ENCODE data around the gene PTH2R.
"Not testable (repeated sequence)": the region's sequence is repeated elsewhere in the genome, so short reads cannot be mapped to it uniquely, and the experiment has no call there.

The PTH2R gene

DNA sequence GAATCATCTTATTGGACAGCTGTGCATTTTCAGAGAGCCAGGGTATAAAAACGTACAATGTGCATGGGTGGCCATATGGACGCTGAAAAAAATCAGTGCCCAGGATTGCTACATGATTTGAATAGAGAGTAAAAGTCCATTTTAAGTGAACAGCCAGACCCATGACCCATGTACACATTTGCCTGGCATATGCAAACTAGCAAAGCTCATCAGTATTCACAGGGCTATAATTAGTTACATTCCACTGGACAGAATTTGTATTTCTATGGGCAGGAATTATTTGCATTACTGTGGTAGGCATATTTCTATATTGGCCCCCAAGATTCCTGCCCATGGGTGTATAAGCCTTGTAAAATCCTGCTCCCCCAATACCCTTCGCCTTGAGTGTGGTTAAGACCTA is 78.8 kb downstream of the PTH2R start:
- DNase-seq (ENCODE audit: low spot score), result no peak

- no peak for DNase-seq (ENCODE audit: low spot score)
These were observed 82.3 kb downstream of the PTH2R start for GRCh38 chr2:208488686-208489564.

DNA sequence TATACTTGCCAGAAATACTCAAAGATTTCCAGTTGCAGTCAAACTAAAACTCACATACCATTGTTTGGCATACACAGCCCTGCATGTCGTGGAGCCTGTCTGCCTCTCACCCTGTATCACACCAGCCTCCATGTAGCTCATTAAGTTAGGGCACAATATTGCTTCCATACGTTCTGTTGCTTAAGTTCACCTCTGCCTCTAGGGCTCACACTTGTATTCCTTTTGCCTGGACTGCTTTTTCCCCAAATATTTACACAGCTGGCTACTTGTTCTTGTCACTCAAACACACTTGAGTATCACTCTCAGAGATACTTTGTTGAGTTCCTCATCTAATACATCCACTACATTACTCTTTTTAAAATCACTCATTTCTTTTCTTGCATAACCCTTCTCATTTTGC is 83.1 kb downstream of the PTH2R start:
- DNase-seq (ENCODE audit: low spot score), result no peak

- no peak for DNase-seq (ENCODE audit: low spot score)
These were observed 83.9 kb downstream of the PTH2R start for GRCh38 chr2:208490492-208490891.

GRCh38 chr2:208491641-208492040 is 85.0 kb downstream of the PTH2R start:
- DNase-seq (ENCODE audit: low spot score), result no peak

- DNase-seq (ENCODE audit: low spot score), result no peak
These were observed 85.5 kb downstream of the PTH2R start for GRCh38 chr2:208492069-208492468.

DNA sequence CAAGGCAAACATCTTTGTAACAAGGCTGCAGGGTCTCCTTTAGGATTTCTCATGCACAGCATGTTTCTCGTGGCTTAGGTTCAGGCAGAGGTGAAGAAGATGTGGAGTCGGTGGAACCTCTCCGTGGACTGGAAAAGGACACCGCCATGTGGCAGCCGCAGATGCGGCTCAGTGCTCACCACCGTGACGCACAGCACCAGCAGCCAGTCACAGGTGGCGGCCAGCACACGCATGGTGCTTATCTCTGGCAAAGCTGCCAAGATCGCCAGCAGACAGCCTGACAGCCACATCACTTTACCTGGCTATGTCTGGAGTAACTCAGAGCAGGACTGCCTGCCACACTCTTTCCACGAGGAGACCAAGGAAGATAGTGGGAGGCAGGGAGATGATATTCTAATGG is 86.6 kb downstream of the PTH2R start:
- DNase-seq (ENCODE audit: low spot score), result peak; percentile 59

DNA sequence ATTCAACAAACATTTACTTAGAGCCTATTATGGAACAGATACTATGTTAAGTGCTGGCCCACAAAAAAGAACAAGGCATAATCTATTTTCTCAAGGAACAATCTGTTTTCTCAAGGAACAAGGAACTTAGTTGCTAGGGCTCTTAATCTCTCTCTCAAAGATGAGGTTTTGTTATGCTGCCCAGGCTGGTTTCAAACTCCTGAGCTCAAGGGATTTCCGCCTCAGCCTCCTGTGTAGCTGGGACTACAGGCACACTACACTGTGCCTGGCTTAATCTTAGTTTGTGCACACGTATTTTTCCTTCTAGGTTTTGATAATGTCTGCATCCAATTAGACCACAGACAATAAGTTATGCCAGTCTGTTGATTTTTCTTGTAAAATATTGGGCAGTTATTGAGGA is 89.5 kb downstream of the PTH2R start:
- no peak for DNase-seq (ENCODE audit: low spot score)

DNA sequence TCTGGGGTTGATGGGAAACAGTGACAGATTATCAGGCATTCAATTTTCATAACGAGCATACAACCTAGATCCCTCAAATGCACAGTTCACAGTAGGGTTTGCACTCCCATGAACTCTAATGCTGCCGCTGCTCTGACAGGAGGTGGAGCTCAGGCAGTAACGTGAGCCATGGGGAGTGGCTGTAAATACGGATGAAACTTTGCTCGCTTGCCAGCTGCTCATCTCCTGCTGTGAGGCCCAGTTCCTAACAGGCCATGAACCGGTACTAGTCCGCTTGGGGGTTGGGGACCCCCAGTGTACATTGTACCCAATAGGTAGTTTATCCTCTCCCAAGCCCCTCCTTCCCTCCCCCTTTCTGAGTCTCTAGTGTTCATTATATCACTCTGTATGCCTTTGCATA is 94.6 kb downstream of the PTH2R start:
- DNase-seq (ENCODE audit: low spot score), result peak; percentile 60

DNA sequence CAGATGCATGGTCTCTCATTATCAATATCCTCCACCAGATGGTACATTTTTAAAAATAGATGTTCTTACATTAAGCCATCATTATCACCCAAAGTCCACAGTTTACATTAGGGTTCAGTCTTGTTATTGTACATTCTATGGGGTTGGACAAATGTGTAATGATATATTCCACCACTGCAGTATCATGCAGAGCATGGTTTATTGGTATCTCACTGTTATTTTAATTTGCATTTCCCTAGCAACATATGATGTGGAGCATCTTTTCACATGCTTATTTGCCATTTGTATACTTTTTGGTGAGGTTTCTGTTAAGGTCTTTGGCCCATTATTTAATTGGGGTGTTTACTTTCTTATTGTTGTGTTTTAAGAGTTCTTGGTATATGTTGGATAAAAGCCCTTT is 95.7 kb downstream of the PTH2R start:
- DNase-seq (ENCODE audit: low spot score), result no peak

DNA sequence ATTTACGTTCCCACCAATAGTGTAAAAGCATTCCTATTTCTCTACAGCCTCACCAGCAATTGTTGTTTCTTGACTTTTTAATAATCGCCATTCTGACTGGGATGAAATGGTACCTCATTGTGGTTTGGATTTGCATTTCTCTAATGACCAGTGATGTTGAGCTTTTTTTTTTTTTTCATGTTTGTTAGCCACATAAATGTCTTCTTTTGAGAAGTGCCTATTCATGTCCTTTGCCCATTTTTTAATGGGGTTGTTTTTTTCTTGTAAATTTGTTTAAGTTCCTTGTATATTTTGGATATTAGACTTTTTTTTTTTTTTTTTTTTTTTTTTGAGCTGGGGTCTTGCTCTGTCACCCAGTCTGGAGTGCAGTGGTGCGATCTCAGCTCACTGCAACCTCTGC is 98.8 kb downstream of the PTH2R start:
- not testable (repeated sequence) for DNase-seq (ENCODE audit: low spot score)

DNA sequence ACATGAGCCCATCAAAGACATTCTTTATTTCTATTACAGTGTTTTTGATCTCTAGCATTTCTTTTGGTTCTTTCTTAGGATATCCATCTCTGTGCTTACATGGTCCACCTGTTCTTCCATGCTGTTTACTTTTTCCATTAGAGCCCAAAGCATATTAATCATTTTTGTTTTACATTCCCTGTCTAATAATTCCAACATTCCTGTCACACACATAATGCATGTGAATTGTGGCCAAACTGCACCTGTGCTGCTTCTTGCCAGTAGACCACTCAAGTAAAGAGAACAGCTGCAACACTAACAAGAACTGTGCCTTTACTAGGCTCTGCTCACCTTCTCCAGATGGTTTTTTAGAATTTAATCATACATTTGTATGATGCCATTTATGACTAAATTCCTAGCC is 103.0 kb downstream of the PTH2R start:
- DNase-seq (ENCODE audit: low spot score), result no peak

GRCh38 chr2:208511016-208511415 is 104.4 kb downstream of the PTH2R start:
- DNase-seq (ENCODE audit: low spot score), result no peak

- no peak for DNase-seq (ENCODE audit: low spot score)
These were observed 105.0 kb downstream of the PTH2R start for GRCh38 chr2:208511573-208511972.

DNA sequence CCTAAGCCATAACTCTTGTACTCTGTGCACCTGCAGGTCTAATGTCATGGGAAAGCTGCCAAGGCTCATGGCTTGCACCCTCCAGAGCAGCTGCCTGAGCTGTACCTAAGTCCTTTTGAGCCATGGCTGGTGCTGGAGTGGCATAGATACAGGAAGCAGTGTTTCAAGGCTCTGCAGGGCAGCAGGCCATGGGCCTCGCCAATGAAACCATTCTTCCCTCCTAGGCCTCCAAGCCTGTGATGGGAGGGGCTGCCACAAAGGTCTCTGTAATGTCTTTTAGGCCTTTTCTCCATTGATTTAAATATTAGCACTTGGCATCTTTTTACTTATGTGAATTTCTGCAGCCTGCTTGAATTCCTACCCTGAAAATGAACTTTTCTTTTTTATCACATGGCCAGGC is 108.5 kb downstream of the PTH2R start:
- no peak for DNase-seq (ENCODE audit: low spot score)

DNA sequence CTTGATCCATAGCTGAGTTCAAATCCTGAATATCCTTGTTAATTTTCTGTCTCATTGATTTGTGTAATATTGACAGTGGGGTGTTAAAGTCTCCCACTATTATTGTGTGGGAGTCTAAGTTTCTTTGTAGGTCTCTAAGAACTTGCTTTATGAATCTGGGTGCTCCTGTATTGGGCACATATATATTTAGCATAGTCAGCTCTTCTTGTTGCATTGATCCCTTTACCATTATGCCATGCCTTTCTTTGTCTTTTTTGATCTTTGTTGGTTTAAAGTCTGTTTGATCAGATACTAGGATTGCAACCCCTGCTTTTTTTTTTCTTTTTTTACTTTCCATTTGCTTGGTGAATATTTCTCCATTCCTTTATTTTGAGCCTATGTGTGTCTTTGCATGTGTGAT is 116.5 kb downstream of the PTH2R start:
- DNase-seq (ENCODE audit: low spot score), result not testable (repeated sequence)

- DNase-seq (ENCODE audit: low spot score), result not testable (repeated sequence)
These were observed 118.6 kb downstream of the PTH2R start for GRCh38 chr2:208525165-208525564.

GRCh38 chr2:208529796-208530195 is 123.2 kb downstream of the PTH2R start:
- DNase-seq (ENCODE audit: low spot score), result no peak

DNA sequence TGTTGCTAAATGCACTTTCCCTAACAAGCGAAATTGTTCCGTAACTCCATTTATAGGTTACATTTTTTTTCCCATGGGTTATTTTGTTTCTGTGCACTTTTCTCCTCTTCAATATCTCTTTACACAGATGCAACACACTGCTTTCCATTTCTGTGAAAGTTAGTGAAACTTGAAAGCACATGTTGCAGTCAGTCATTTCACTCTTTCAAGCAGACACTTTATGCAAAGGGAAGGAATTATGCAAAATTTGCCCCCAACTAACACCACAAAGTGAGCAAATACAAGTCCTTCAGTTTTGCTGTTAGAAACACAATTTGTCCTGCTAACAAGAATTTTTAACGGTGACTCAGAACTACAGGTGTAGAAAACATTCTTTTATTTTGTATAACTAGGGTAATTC is 124.8 kb downstream of the PTH2R start:
- no peak for DNase-seq (ENCODE audit: low spot score)

DNA sequence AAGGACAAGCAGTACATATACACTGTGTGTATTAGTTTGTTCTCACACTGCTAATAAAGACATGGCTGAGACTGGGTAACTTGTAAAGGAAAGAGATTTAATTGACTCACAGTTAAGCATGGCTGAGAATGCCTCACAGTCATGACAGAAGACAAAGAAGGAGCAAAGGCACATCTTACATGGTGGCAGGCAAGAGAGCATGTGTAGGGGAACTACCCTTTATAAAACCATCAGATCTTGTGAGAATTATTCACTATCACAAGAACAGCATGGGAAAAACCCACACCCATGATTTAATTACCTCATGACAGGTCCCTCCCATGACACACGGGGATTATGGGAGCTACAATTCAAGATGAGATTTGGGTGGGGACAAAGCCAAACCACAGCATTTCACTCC is 129.0 kb downstream of the PTH2R start:
- DNase-seq (ENCODE audit: low spot score), result not testable (repeated sequence)

DNA sequence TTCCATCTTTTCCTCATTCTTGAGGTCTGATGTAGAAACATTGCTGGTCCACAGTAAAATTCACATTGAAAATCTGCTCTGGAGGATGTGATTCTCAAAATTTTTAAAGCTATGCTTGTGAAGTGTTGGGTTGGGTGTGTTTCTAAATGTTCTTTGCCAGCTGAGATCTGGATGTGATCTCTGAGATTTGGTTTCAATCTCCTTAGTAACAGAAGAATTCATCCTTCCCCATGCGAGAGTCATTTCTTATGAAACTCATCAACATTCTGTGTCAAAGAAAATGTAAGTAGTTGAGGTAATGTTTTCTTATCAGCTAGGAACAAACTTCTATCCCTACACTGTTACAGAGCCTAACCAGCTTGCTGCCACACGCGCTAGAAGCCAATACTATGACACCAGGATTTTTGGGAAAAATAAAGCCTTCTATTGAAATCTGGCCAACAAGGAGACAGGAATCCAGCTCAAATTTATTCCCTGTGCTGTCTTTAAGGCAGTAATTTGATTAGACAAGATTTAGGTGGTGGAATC is 134.9 kb downstream of the PTH2R start:
- DNase-seq (ENCODE audit: low spot score), result no peak

GRCh38 chr2:208541989-208542464 is 135.4 kb downstream of the PTH2R start:
- DNase-seq (ENCODE audit: low spot score), result no peak

DNA sequence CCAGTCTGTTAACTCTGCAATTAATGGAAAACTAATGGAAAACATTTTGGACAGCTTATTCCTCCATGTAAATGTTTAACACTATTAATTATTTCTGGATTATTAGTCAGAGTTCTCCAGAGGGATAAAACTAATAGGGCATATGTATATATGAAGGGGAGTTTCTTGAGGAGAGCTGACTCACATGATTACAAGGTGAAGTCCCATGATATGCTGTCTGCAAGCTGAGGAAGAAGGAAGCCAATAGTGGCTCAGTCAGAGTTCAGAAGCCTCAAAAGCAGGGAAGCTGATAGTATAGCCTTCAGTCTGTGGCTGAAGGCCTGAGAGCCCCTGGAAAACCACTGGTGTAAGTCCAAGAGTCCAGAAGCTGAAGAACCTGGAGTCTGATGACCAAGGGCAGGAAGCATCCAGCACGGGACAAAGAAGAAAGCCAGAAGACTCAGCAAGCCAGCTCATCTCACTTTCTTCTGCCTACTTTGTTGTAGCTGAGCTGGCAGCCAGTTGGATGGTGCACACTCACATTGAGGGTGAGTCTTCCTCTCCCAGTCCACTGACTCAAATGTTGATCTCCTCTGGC is 136.0 kb downstream of the PTH2R start:
- DNase-seq (ENCODE audit: low spot score), result no peak
